ENCODE data around the gene PLCH1.

Gene PLCH1, protein sequence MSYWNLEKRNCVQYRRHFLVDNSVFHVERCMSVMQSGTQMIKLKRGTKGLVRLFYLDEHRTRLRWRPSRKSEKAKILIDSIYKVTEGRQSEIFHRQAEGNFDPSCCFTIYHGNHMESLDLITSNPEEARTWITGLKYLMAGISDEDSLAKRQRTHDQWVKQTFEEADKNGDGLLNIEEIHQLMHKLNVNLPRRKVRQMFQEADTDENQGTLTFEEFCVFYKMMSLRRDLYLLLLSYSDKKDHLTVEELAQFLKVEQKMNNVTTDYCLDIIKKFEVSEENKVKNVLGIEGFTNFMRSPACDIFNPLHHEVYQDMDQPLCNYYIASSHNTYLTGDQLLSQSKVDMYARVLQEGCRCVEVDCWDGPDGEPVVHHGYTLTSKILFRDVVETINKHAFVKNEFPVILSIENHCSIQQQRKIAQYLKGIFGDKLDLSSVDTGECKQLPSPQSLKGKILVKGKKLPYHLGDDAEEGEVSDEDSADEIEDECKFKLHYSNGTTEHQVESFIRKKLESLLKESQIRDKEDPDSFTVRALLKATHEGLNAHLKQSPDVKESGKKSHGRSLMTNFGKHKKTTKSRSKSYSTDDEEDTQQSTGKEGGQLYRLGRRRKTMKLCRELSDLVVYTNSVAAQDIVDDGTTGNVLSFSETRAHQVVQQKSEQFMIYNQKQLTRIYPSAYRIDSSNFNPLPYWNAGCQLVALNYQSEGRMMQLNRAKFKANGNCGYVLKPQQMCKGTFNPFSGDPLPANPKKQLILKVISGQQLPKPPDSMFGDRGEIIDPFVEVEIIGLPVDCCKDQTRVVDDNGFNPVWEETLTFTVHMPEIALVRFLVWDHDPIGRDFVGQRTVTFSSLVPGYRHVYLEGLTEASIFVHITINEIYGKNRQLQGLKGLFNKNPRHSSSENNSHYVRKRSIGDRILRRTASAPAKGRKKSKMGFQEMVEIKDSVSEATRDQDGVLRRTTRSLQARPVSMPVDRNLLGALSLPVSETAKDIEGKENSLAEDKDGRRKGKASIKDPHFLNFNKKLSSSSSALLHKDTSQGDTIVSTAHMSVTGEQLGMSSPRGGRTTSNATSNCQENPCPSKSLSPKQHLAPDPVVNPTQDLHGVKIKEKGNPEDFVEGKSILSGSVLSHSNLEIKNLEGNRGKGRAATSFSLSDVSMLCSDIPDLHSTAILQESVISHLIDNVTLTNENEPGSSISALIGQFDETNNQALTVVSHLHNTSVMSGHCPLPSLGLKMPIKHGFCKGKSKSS (N-terminal part only)

DNA sequence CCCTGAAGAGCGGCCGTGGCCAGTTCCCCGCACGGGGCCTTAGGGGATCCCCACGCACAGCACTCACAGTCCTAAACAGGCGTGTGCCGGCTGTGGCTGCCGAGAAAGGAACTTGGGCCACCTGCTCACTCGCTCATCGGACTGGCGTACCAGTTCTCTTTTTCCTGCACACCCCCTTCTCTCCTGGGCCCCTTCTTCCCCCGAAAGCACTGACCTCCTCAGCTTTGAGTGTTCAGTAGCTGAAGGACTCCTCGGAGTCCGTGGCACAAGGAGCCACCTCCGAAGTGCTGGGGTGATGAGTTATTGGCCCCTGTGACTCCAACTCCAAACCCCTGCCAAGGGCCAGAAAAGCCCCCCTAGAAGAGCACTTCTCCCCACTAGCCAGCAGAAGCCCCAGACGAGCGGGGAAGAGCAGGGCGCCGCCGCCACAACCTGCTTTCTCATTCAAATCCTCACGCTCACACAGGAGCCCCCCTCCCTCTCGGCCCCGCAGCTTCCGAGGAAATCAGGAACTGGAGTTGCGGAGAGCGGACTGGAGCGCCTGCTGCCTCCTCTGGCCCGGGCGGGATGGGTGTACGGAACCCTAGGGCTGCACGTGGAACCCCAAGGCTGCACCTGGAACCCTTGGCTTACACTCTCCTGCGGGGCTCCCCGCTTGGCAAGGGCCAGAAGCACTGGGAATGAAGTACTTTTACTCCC is at the start of gene PLCH1:
TSS of gene PLCH1 (minus strand) at position 446 of the 699 bp plus-strand sequence. CDS start 40,847 bp downstream, outside the sequence.
- in situ Hi-C loops (cut with MboI; ENCODE audit: low sequenced_read_pairs): no loop called here

DNA sequence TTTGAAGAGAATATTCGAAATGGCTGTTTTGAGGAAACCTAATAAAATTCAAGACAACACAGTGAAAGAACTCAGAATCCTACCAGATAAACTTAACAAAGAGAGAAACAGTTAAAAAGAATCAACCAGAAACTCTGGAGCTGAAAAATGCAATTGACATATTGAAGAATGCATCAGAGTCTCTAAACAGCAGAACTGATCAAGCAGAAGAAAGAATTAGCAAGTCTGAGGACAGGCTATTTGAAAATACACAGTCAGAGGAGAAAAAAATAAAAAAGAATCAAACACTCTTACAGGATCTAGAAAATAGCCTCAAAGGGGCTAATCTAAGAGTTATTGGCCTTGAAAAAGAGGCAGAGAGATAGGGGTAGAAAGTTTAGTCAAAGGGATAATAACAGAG is 47.7 kb upstream of the PLCH1 start:
- in situ Hi-C loops (cut with MboI; ENCODE audit: low sequenced_read_pairs): no loop called here

DNA sequence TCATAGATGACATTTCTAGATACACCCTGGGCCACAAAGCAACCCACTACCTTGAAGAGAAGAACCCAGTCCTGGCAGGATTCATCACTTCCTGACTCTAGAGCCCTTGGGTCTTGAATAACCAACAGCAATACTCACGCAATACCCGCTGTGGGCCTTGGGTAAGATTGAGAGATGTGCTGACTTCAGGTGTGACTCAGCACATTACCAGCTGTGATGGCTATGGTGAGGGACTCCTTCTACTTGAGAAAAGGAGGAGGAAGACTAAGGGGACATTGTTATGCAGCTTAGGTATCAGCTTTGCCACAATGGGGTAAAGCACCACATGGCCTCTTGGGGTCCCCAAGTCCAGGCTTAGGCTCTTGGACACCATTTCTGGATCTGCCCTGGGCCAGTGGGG is 46.3 kb upstream of the PLCH1 start:
- in situ Hi-C loops (cut with MboI; ENCODE audit: low sequenced_read_pairs): no loop called here

DNA sequence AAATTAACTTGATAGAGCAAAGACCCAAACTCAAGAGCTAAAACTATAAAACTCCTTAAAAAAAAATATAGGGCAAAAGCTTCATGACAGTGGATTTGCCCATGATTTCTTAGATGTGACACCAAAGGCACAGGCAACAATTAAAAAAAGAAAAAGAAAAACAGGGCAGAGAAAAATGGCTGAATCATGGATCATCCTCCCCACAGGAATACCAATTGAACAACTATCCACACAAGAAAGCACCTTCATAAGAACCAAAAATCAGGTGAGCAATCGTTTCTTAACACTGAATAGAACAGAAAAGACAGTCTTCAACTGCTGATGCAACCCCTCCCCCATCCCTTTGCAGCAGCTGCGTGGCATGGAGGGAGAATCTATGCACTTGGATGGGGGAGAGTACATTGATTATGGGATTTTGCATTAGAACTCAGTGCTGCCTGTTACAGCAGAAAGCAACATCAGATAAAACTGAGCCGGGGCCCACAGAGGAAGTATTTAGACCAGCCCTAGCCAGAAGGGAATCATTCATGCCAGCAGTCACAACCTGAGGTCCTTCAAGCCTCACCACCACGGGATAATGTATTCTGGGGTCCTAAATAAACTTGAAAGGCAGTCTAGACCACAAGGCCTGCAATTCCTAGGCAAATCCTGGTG is 45.5 kb upstream of the PLCH1 start:
- in situ Hi-C loops (cut with MboI; ENCODE audit: low sequenced_read_pairs): no loop called here

- in situ Hi-C loops (cut with MboI; ENCODE audit: low sequenced_read_pairs): no loop called here
Observed at GRCh38 chr3:155785662-155786295, 40.9 kb upstream of the PLCH1 start.

GRCh38 chr3:155782390-155782953 is 37.6 kb upstream of the PLCH1 start:
- in situ Hi-C loops (cut with MboI; ENCODE audit: low sequenced_read_pairs): no loop called here

DNA sequence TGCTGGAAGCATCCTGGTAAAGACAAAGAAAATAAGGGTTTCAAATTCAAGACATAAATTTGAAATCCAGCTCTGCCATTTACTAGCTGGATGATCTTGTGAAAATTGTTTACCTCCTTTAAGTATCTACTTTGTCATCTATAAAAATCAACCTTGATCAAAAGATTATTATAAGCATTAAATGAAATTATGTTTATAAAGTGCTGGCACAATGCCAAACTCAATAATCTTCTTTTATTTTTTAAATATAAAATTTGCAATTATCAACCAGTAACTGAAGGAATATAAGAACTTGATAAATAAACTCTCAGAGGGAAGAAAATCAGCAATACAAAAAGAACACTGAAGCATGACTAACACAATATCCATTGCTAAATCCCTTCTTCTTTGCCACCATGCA is 35.4 kb upstream of the PLCH1 start:
- in situ Hi-C loops (cut with MboI; ENCODE audit: low sequenced_read_pairs): no loop called here

- in situ Hi-C loops (cut with MboI; ENCODE audit: low sequenced_read_pairs): no loop called here
Observed at GRCh38 chr3:155778462-155778861, 33.6 kb upstream of the PLCH1 start.

DNA sequence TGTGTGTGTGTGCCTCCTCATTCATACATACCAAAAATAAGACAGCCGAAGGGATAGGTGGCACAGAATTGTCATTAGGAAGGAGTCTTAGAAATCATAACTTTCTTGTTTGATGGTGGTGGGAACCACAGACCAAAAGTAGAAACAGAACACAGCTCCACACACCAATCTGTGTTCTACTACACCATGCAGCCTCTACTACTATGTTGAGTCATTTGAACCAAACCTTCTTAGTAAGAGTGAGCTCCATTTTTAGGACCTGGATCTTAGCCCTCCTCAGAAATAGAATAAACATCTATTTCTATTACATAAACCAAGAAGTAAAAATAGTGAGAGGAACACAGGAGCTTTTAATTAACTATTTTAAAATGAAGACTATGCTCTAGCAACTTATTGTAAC is 27.9 kb upstream of the PLCH1 start:
- in situ Hi-C loops (cut with MboI; ENCODE audit: low sequenced_read_pairs): no loop called here

GRCh38 chr3:155771126-155771525 is 26.3 kb upstream of the PLCH1 start:
- in situ Hi-C loops (cut with MboI; ENCODE audit: low sequenced_read_pairs): no loop called here

GRCh38 chr3:155766206-155766605 is 21.3 kb upstream of the PLCH1 start:
- in situ Hi-C loops (cut with MboI; ENCODE audit: low sequenced_read_pairs): no loop called here

- in situ Hi-C loops (cut with MboI; ENCODE audit: low sequenced_read_pairs): no loop called here
Observed at GRCh38 chr3:155763870-155764463, 19.1 kb upstream of the PLCH1 start.

DNA sequence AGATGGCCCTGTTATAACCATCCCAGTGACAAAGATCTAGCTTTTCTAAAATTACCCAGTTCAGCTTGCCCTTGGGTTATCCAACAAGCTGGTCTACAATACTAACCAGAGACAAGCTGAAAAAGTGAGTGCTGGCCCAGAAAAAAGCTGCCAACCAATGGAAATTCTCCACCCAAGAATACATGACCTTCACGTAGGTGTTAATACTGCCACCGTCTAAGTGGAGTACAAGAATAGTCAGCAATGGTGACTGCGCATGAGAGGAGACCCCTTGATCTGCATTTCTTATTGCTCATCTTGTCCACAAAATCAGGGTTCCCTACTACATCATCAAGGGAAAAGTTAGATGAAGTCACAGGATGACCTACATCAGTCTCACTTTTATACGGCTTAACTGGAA is 15.8 kb upstream of the PLCH1 start:
- in situ Hi-C loops (cut with MboI; ENCODE audit: low sequenced_read_pairs): no loop called here

DNA sequence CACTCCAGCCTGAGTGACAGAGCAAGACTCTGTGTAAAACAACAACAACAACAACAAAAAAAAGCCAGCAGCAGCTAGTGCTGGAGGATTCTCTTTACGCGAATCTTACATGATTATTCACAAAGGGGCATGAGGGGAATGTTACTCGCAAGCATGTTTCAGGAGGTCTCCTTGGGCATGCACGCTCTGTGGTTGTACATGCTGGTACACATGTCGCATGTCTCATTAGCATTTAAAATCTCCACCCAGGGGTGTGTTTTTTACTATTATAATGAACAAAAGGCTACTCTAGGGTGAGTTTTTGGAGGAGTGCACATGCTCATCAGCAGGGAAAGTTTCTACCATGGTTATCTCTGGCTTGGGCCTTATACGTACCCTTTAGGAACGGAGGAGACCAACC is 12.7 kb upstream of the PLCH1 start:
- in situ Hi-C loops (cut with MboI; ENCODE audit: low sequenced_read_pairs): no loop called here

DNA sequence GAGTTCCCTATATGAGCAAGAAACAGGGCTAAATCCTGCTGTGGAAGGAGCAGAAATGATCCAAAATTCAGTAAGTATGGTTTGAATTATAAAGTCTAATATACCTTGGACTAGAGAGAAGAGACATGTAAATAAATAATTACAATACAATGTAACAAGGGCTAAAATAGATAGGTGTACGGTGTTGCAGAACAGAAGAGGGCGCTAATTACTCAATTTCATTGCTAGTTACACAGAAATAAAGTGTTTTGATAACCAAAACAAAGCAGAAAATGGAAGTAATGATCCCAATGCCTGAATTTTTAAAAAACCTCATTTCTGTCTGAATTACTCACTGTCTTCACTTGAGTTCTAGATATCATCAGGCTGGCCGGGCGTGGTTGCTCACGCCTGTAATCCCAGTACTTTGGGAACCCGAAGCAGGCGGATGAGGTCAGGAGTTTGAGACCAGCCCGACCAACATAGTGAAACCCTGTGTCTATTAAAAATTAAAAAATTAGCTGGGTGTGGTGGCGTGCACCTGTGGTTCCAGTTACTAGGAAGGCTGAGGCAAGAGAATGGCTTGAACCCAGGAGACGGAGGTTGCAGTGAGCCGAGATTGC is 8.3 kb upstream of the PLCH1 start:
- in situ Hi-C loops (cut with MboI; ENCODE audit: low sequenced_read_pairs): no loop called here

DNA sequence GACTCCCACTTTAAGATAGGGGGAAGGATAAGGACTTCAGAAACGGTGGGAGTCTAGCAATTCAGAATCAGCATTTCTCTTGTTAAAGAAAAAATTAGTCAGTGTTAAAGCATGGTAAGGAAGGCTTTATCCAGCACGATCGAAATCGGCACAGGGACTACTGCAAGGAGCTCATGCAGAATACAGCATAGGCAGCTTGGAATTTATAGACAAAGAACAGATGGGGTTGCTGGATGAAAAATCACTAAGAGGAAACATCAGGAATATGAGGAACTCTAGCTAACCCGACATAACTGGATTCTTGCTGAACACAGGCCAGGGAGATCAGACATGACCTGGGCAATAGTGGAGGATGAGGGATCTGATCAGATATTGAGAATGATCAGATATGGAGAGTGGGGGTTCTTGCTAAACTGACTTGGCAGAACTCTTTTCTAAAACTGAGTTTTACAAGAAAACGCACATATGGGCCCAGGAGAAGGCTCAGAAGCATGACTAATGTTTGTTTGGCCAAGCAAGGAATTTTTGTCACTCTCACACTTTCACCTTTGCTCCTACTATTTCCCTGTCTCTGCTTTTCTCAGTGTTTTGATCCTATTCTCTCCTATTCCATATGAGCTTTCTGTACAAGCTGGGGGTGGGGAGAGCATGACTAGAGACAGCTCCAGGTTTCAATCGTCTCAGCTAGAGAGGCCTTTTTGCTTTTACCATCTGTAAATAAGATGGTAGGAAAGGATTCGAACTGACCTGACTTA is 3.9 kb upstream of the PLCH1 start:
- in situ Hi-C loops (cut with MboI; ENCODE audit: low sequenced_read_pairs): no loop called here

- in situ Hi-C loops (cut with MboI; ENCODE audit: low sequenced_read_pairs): no loop called here
Observed at GRCh38 chr3:155747946-155748290, 3.0 kb upstream of the PLCH1 start.

All from HL-60/S4 treated with phorbol 12-myristate 13-acetate at 8.2 ng/mL for 4 days and 3 days (cell line).